LNCaP clone FGC (cell line): Measurements from ENCODE around the gene DDIT4L.
"Not testable (repeated sequence)": the region's sequence is repeated elsewhere in the genome, so short reads cannot be mapped to it uniquely, and the experiment has no call there.

Experiments used
- DNase-seq: peaks from one replicate; pipeline ENCODE4 v3.0.0-alpha.2; 2011; ENCODE audit warnings: low read depth
- H3K4me3 ChIP-seq: 2 replicates; pipeline ENCODE4 v1.5.1; 2011; ENCODE audit warnings: mild to moderate bottlenecking, low read depth, low read length, control low read depth
- TF ChIP-seq, protein P1 (sequence below): IDR thresholded peaks from 2 replicates; pipeline ENCODE4 v1.5.1; 2012; ENCODE audit warnings: mild to moderate bottlenecking; ENCODE audit not compliant: control insufficient read depth, insufficient read depth; ENCODE audit errors: extremely low read depth

DDIT4L gene

GRCh38 chr4:100206850-100207249, 16.6 kb upstream of the DDIT4L start:
- TF ChIP-seq, protein P1, sequence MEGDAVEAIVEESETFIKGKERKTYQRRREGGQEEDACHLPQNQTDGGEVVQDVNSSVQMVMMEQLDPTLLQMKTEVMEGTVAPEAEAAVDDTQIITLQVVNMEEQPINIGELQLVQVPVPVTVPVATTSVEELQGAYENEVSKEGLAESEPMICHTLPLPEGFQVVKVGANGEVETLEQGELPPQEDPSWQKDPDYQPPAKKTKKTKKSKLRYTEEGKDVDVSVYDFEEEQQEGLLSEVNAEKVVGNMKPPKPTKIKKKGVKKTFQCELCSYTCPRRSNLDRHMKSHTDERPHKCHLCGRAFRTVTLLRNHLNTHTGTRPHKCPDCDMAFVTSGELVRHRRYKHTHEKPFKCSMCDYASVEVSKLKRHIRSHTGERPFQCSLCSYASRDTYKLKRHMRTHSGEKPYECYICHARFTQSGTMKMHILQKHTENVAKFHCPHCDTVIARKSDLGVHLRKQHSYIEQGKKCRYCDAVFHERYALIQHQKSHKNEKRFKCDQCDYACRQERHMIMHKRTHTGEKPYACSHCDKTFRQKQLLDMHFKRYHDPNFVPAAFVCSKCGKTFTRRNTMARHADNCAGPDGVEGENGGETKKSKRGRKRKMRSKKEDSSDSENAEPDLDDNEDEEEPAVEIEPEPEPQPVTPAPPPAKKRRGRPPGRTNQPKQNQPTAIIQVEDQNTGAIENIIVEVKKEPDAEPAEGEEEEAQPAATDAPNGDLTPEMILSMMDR: no peak
- no peak for DNase-seq
- no peak overlapping the region for H3K4me3 ChIP-seq

GRCh38 chr4:100198061-100198460, 7.8 kb upstream of the DDIT4L start:
- TF ChIP-seq, protein P1: no peak
- no peak for DNase-seq
- no peak overlapping the region for H3K4me3 ChIP-seq

DNA sequence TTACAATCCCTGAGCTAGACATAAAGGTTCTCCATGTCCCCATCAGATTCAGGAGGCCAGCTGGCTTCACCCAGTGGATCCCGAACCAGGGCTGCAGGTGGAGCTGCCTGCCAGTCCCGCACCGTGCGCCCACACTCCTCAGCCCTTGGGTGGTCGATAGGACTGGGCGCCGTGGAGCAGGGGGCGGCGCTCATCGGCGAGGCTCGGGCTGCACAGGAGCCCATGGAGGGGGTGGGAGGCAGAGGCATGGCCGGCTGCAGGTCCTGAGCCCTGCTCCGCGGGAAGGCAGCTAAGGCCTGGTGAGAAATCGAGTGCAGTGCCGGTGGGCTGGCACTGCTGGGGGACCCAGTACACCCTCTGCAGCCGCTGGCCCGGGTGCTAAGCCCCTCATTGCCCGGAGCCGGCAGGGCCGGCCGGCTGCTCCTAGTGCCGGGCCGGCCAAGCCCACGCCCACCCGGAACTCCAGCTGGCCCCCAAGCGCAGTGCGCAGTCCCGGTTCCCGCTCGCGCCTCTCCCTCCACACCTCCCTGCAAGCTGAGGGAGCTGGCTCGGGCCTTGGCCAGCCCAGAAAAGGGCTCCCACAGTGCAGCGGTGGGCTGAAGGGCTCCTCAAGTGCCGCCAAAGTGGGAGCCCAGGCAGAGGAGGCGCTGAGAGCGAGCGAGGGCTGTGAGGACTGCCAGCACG, 6.3 kb upstream of the DDIT4L start:
- H3K4me3 ChIP-seq, DNase-seq: not testable (repeated sequence)

DNA sequence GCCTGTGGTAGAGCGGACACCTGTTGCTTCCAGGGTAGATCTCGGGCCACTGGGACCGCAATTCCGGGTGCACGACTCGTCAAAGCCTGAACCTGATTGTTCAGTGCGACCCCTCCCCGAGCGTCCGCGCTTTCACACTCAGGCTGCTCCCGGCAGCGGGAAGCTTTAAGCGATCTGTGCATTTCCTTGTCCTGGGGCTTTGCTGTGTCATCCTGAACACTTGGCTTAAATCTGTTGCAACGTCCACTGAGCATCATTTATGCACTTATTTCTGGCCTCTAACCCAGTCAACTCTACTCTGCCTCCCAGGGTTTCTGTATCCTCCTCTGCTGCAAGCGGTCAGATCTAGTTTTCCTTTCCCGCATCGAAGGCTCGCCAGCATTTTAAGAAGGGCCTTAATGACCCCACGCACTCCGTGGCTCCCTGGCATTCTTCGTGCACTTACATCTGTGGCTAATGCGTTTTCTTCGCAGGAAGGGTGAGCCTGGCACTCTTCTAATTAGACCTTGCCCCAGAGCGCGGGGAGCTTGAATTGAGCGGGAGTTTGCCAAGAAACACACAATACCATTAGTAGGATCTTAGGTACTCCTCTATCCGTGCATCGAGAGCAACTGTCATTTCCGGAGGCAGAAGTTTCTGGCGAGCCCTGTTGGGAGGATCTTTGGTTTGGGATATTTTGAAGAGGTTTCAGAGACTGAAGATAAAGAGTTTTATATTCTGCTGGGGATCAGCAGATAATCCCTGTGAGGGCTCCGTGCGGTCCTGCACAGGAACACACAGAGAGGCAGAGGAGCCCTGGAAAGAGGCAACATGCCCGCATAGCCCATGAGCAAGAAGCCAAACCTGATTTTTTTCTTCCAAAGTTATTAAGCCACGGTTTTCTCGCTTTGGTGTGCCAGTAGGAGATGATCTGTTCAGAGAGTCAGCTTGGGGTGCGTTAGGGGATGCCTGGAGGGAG, 654 bp upstream of the DDIT4L start:
- H3K4me3 ChIP-seq: no peak overlapping the region
- TF ChIP-seq, protein P1: no peak
- no peak for DNase-seq

DNA sequence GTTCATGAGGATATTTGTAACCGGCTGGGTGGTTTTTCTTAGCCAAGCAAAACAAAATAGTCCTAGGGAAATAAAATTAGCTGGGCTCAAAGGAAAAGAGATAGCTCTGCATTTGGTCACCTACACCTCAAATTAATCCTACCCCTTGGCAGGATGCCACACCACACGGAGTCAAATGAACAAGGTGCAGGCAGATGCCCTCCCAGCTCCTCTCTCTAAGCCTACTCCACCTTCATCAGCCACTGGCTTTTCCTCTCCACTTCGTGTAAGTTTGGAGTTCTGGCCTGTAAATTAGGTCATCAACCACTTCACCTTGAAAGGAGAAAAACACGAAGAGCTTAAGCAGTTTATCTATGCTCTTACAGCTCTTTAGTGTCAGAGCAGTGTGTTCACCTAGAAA, 1.4 kb downstream of the DDIT4L start:
- no peak for DNase-seq
- peak overlapping the region; percentile 50; the same call in 1 of the 2 replicates for H3K4me3 ChIP-seq

GRCh38 chr4:100187781-100188180, 2.5 kb downstream of the DDIT4L start:
- H3K4me3 ChIP-seq: no peak overlapping the region
- TF ChIP-seq, protein P1: no peak
- DNase-seq: no peak

More for the DNA sequence above, 1.4 kb downstream of the DDIT4L start:
- TF ChIP-seq, protein P1: no peak

DNA sequence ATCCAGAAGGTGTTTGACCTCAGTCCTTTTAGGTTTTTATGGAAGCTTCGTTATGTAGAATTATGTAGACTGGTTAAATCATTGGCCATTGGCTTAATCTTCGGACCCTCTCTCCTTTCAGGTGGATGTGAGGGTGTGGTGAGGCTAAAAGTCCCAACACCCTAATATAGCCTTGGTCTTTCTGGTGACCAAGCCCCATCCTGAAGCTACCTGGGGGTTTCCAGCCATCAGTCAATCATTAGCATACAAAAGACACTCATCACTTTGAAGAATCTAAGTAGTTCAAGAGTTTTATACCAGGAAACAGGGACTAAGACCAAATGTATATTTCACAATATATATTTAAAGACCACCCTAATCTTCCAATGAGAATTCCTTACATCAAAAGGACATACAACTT, 5.5 kb downstream of the DDIT4L start:
- H3K4me3 ChIP-seq: no peak overlapping the region
- no peak for DNase-seq
- TF ChIP-seq, protein P1: no peak
